HG03064 (cell line): ENCODE results near the gene KCNH1.
"Not testable (repeated sequence)": the region's sequence is repeated elsewhere in the genome, so short reads cannot be mapped to it uniquely, and the experiment has no call there.

Source experiments
- ATAC-seq: cut with Tn5 transposase; IDR thresholded peaks from one replicate; pipeline ENCODE4 v1.9.1; 2021; ENCODE audit warnings: low read depth; ENCODE audit not compliant: unreplicated experiment

KCNH1 gene

GRCh38 chr1:211013346-211014240 lies 120.4 kb downstream of the KCNH1 start:
- ATAC-seq, result no peak

GRCh38 chr1:211011128-211011527 lies 122.8 kb downstream of the KCNH1 start:
- ATAC-seq, result not testable (repeated sequence)

GRCh38 chr1:211009944-211010343 lies 124.0 kb downstream of the KCNH1 start:
- ATAC-seq, result no peak

- ATAC-seq, result no peak
Observed at GRCh38 chr1:211007830-211008229, 126.1 kb downstream of the KCNH1 start.

- not testable (repeated sequence) for ATAC-seq
Observed at GRCh38 chr1:210995931-210996330, 138.0 kb downstream of the KCNH1 start.

GRCh38 chr1:210992837-210993236 lies 141.1 kb downstream of the KCNH1 start:
- ATAC-seq, result no peak

GRCh38 chr1:210989905-210990304 lies 144.0 kb downstream of the KCNH1 start:
- no peak for ATAC-seq

GRCh38 chr1:210981490-210981889 lies 152.5 kb downstream of the KCNH1 start:
- no peak for ATAC-seq

- ATAC-seq, result no peak
Observed at GRCh38 chr1:210980082-210980481, 153.9 kb downstream of the KCNH1 start.

- no peak for ATAC-seq
Observed at GRCh38 chr1:210978974-210979354, 155.0 kb downstream of the KCNH1 start.

- peak; percentile 83 for ATAC-seq
Observed at GRCh38 chr1:210978316-210978973, 155.5 kb downstream of the KCNH1 start.

- no peak for ATAC-seq
Observed at GRCh38 chr1:210951279-210951678, 182.7 kb downstream of the KCNH1 start.

GRCh38 chr1:210949940-210950546 lies 183.9 kb downstream of the KCNH1 start:
- ATAC-seq, result not testable (repeated sequence)

- no peak for ATAC-seq
Observed at GRCh38 chr1:210949489-210949888, 184.5 kb downstream of the KCNH1 start.

GRCh38 chr1:210949039-210949438 lies 184.9 kb downstream of the KCNH1 start:
- no peak for ATAC-seq

- no peak for ATAC-seq
Observed at GRCh38 chr1:210944252-210944651, 189.7 kb downstream of the KCNH1 start.

- no peak for ATAC-seq
Observed at GRCh38 chr1:210942513-210942912, 191.4 kb downstream of the KCNH1 start.

GRCh38 chr1:210940081-210940617 lies 193.8 kb downstream of the KCNH1 start:
- no peak for ATAC-seq

- no peak for ATAC-seq
Observed at GRCh38 chr1:210938416-210938925, 195.5 kb downstream of the KCNH1 start.

GRCh38 chr1:210937846-210938245 lies 196.1 kb downstream of the KCNH1 start:
- no peak for ATAC-seq

GRCh38 chr1:210935905-210936304 lies 198.0 kb downstream of the KCNH1 start:
- no peak for ATAC-seq
